CD14-positive monocyte (primary cell): ENCODE measurements around the gene FAT1. TPM values are rescaled to one million over a fixed set of nuclear protein-coding genes. Genes with fewer than 3 reads are reported as not detected.

Experiments
- DNase-seq, 3 donors: peaks; one replicate each; pipeline ENCODE4 v3.0.0-alpha.2; 2011 to 2022
- H2AFZ ChIP-seq: 2 replicates; pipeline ENCODE4 v1.6.0; 2012; ENCODE audit warnings: mild to moderate bottlenecking, low read depth, low read length, inconsistent platforms; ENCODE audit not compliant: insufficient read depth, poor library complexity, severe bottlenecking
- H3K27ac ChIP-seq, 2 donors: 1 replicate in 1 of 2; 2 replicates in 1 of 2; pipeline ENCODE4 v1.5.1; 2012 to 2013; ENCODE audit warnings: low read length in 2 of 2, control low read depth in 1 of 2, inconsistent platforms in 1 of 2, low read depth in 1 of 2, mild to moderate bottlenecking in 1 of 2
- H3K27me3 ChIP-seq, 2 donors: one replicate each; pipeline versions ENCODE4 v1.6.0 to v1.6.1; 2011 to 2013; ENCODE audit warnings: low read length in 2 of 2; ENCODE audit not compliant: control insufficient read depth in 2 of 2, insufficient read depth in 2 of 2
- H3K36me3 ChIP-seq, 2 donors: replicated peaks in 1 of 2; 1 replicate in 1 of 2; 2 replicates in 1 of 2; pipeline versions ENCODE4 v1.5.1 to v1.6.1; 2012 to 2013; ENCODE audit warnings: low read length in 2 of 2, control low read depth in 1 of 2, inconsistent platforms in 1 of 2, mild to moderate bottlenecking in 1 of 2; ENCODE audit not compliant: insufficient read depth in 2 of 2, control insufficient read depth in 1 of 2
- H3K4me1 ChIP-seq, 2 donors: 1 replicate in 1 of 2; 2 replicates in 1 of 2; pipeline versions ENCODE4 v1.5.1 to v1.6.1; 2012 to 2013; ENCODE audit warnings: low read length in 2 of 2, control low read depth in 1 of 2, inconsistent platforms in 1 of 2, mild to moderate bottlenecking in 1 of 2, moderate library complexity in 1 of 2; ENCODE audit not compliant: insufficient read depth in 2 of 2, control insufficient read depth in 1 of 2
- H3K4me2 ChIP-seq: replicated peaks from 2 replicates; pipeline ENCODE3; 2012; ENCODE audit warnings: low read length, moderate library complexity, mild to moderate bottlenecking; ENCODE audit not compliant: poor library complexity, severe bottlenecking; ENCODE audit errors: extremely low read depth
- H3K4me3 ChIP-seq, 3 experiments: fragments of 200-600 bp in 1 of 3; sonication (generic) in 1 of 3; replicated peaks in 1 of 3; 1 replicate in 2 of 3; 2 replicates in 1 of 3; pipeline ENCODE4 v1.5.1; 2011 to 2013; ENCODE audit warnings: low read length in 3 of 3, mild to moderate bottlenecking in 3 of 3, control low read depth in 2 of 3, low read depth in 2 of 3, inconsistent platforms in 1 of 3, moderate library complexity in 1 of 3
- H3K79me2 ChIP-seq: 2 replicates; pipeline ENCODE4 v1.6.0; 2012; ENCODE audit warnings: mild to moderate bottlenecking, control low read depth, inconsistent platforms, low read length, moderate library complexity; ENCODE audit not compliant: insufficient read depth
- H3K9ac ChIP-seq: 2 replicates; pipeline ENCODE4 v1.6.0; 2017; ENCODE audit warnings: low read length, mild to moderate bottlenecking; ENCODE audit not compliant: insufficient read depth, poor library complexity, severe bottlenecking
- H3K9me3 ChIP-seq, 2 donors: replicated peaks in 1 of 2; 1 replicate in 1 of 2; 2 replicates in 1 of 2; pipeline versions ENCODE4 v1.5.1 to v1.6.1; 2012 to 2013; ENCODE audit warnings: low read length in 2 of 2, control low read depth in 1 of 2; ENCODE audit not compliant: control insufficient read depth in 1 of 2, insufficient read depth in 1 of 2
- H4K20me1 ChIP-seq: 2 replicates; pipeline ENCODE4 v1.6.0; 2012; ENCODE audit warnings: mild to moderate bottlenecking, low read length, control low read depth, moderate library complexity; ENCODE audit not compliant: insufficient read depth
- H3K27ac Mint-ChIP-seq, 7 donors: one replicate each; pipeline ENCODE4 v1.8.0; 2020; ENCODE audit warnings: mild to moderate bottlenecking in 7 of 7, mixed read lengths in 7 of 7, moderate library complexity in 6 of 7, inconsistent platforms in 2 of 7
- H3K27me3 Mint-ChIP-seq, 3 donors: one replicate each; pipeline ENCODE4 v1.8.0; 2021 to 2022; ENCODE audit warnings: low read depth in 3 of 3, mild to moderate bottlenecking in 3 of 3, mixed read lengths in 3 of 3, moderate library complexity in 3 of 3, inconsistent platforms in 1 of 3
- H3K36me3 Mint-ChIP-seq, 2 donors: one replicate each; pipeline ENCODE4 v1.8.0; 2020; ENCODE audit warnings: mixed read lengths in 2 of 2, inconsistent platforms in 1 of 2, mild to moderate bottlenecking in 1 of 2
- H3K4me1 Mint-ChIP-seq: one replicate; pipeline ENCODE4 v1.8.0; 2020; ENCODE audit warnings: mild to moderate bottlenecking, mixed read lengths
- H3K4me3 Mint-ChIP-seq, 2 donors: one replicate each; pipeline ENCODE4 v1.8.0; 2020; ENCODE audit warnings: mild to moderate bottlenecking in 2 of 2, mixed read lengths in 2 of 2, moderate library complexity in 1 of 2
- H3K9me3 Mint-ChIP-seq, 7 donors: one replicate each; pipeline ENCODE4 v1.8.0; 2020 to 2022; ENCODE audit warnings: mixed read lengths in 7 of 7, mild to moderate bottlenecking in 6 of 7, moderate library complexity in 6 of 7, inconsistent platforms in 2 of 7
- CTCF ChIP-seq: fragments of 200-600 bp; IDR thresholded peaks from one replicate; pipeline ENCODE4 v1.8.0; 2022; ENCODE audit warnings: antibody characterized with exemption, mild to moderate bottlenecking
- WGBS: methylation state at CpG from one replicate; pipeline ENCODE4 v1.1.5; 2013; ENCODE audit warnings: missing lambda C conversion rate; ENCODE audit not compliant: insufficient coverage; 5-methylcytosine and 5-hydroxymethylcytosine counted together
- intact Hi-C, 2 donors: fragments of 100-400 bp; cut with micrococcal nuclease; formaldehyde crosslinking; loops; one replicate each; pipeline versions ENCODE4 v1.15.0 to v1.15.1; 2023
- polyA plus RNA-seq, 3 donors: library from polyadenylated mRNA; depleted of rRNA in 1 of 3; unstranded in 2 of 3; stranded (reverse) in 1 of 3; fragments of 300-500 nt in 2 of 3; fragments of >200 nt in 1 of 3; fragmentation: Illumina TruSeq in 2 of 3; gene quantifications; 1 replicate in 2 of 3; 2 replicates in 1 of 3; pipeline ENCODE4 v1.2.3, GENCODE V29; 2012 to 2021

FAT1 gene
- polyA plus RNA-seq, 3 donors, result not detected

GRCh38 chr4:186653969-186654368 lies 69.7 kb downstream of the FAT1 start:
- Histone ChIP-seq H3K27ac (no peak overlapping the region), H3K79me2 (no peaks in the 10 kb centered on the region), H3K9ac (no peak overlapping the region), H4K20me1 (no peaks in the 10 kb centered on the region), H3K27me3 (no peaks in the 10 kb centered on the region), H3K9me3 (no peaks in the 10 kb centered on the region), H3K36me3 (no peaks in the 10 kb centered on the region), H2AFZ (no peak overlapping the region), H3K4me2 (no peak overlapping the region), H3K4me3 (no peak overlapping the region), H3K4me1 (no peaks in the 10 kb centered on the region)
- H3K4me1 Mint-ChIP-seq, result no peaks in the 10 kb centered on the region
- peaks cover 0 to 5% (median 3%) of the 10 kb centered on the region in 7 donors for H3K9me3 Mint-ChIP-seq
- no peak for TF ChIP-seq CTCF
- DNase-seq, result no peak
- H3K27ac Mint-ChIP-seq, result no peak overlapping the region
- 100% methylated on average over 2 of the region's 3 CpGs for WGBS
- peaks cover 0 to 1% (median 0%) of the 10 kb centered on the region in 3 donors for H3K27me3 Mint-ChIP-seq
- H3K4me3 Mint-ChIP-seq, result no peak overlapping the region
- H3K36me3 Mint-ChIP-seq, result no peaks in the 10 kb centered on the region
- intact Hi-C loops, result no loop called here

GRCh38 chr4:186651624-186652023 lies 72.0 kb downstream of the FAT1 start:
- no peaks in the 10 kb centered on the region for H3K27me3 ChIP-seq
- Mint-ChIP-seq H3K4me1 (no peaks in the 10 kb centered on the region), H3K36me3 (no peaks in the 10 kb centered on the region), H3K27me3 (peaks cover 0 to 1% (median 0%) of the 10 kb centered on the region in 3 donors), H3K27ac (no peak overlapping the region), H3K4me3 (no peak overlapping the region), H3K9me3 (peaks cover 0 to 5% (median 3%) of the 10 kb centered on the region in 7 donors)
- 90% methylated on average over 17 of the region's 21 CpGs for WGBS
- H3K9me3 ChIP-seq, result no peaks in the 10 kb centered on the region
- no peak overlapping the region for H3K4me2 ChIP-seq
- H3K4me3 ChIP-seq, result no peak overlapping the region
- H3K4me1 ChIP-seq, result no peaks in the 10 kb centered on the region
- H4K20me1 ChIP-seq, result no peaks in the 10 kb centered on the region
- no peaks in the 10 kb centered on the region for H3K79me2 ChIP-seq
- DNase-seq, result no peak
- no peak for TF ChIP-seq CTCF
- H2AFZ ChIP-seq, result no peak overlapping the region
- H3K9ac ChIP-seq, result no peak overlapping the region
- H3K36me3 ChIP-seq, result no peaks in the 10 kb centered on the region
- no peak overlapping the region for H3K27ac ChIP-seq
- intact Hi-C loops, result no loop called here
